Measurements from ENCODE around the gene UCN3. TPM values are rescaled to one million over a fixed set of nuclear protein-coding genes. Genes with fewer than 3 reads are reported as not detected.

The UCN3 gene
- total RNA-seq, 1 experiment from 2014 or later: not detected

DNA sequence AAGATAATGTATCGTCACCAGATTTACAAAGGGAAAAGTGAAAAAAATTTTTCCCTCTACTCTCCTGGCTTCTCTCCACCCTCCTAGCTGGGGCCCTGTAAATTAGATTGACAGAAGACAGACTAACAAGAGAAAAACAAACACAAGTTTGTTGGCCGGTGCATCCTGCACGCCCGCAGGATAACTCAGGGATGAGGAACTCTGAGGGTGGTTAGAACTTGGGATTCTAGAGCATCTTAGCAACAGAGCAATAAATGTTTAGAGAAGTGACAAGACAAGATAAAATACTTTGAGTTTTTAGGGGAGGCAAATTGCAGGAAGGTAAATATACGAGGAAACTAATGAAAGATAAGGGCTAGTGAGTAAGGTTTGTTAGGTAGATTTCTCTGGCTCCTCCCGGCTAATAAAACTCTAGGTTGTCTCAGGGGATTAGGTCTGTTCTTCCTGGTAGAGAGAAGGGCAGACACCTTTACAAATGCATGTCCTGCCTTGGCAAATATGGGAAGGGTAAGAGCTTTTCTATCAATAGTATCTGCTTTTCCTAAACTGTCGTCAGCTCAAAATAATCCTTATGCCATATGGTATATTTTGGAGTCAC, 4.3 kb upstream of the UCN3 start:
- Histone ChIP-seq H3K4me1 (peaks cover 11% of the 10 kb centered on the region), H3K36me3 (ENCODE audit: control insufficient read depth, insufficient read depth, low read length) (no peaks in the 10 kb centered on the region), H3K4me3 (ENCODE audit: low read depth, low read length) (no peak overlapping the region), H3K27me3 (replicated peaks; ENCODE audit: control insufficient read depth, insufficient read depth, low read length) (peaks cover 2% of the 10 kb centered on the region), H3K9me3 (no peaks in the 10 kb centered on the region)
- peaks cover 43% of the 10 kb centered on the region for H3K27me3 Mint-ChIP-seq (ENCODE audit: insufficient read depth, unreplicated experiment)
- H3K36me3 Mint-ChIP-seq (ENCODE audit: insufficient read depth, unreplicated experiment): no peaks in the 10 kb centered on the region
- intact Hi-C loops (cut with micrococcal nuclease; ENCODE audit: unreplicated experiment): no loop called here
- BruUV-seq (replicated peaks): no TSS peak
- H3K9me3 Mint-ChIP-seq (ENCODE audit: unreplicated experiment): no peaks in the 10 kb centered on the region
- no peak for DNase-seq
- no peak overlapping the region for H3K4me3 Mint-ChIP-seq (ENCODE audit: unreplicated experiment)
- ChIA-PET CTCF (no interaction called here), POLR2A (no interaction called here)
- no peak overlapping the region for H3K27ac Mint-ChIP-seq (ENCODE audit: unreplicated experiment)
- TF ChIP-seq CTCF (IDR thresholded peaks at IDR 0.05; ENCODE audit: insufficient read depth in 1 of 2, low read depth in 1 of 2, low read length in 1 of 2, severe bottlenecking in 1 of 2, unreplicated experiment in 1 of 2): no peak
- H3K4me1 Mint-ChIP-seq (ENCODE audit: low read depth, unreplicated experiment): peaks cover 12% of the 10 kb centered on the region

GRCh38 chr10:5361966-5362365, 2.8 kb upstream of the UCN3 start:
- CTCF ChIA-PET: interaction anchor here (0.5 kb wide), 1 partner anchor 74 kb away, joined by 8 read pairs; no protein-coding TSS in a partner anchor
- Histone ChIP-seq H3K4me1 (peaks cover 12% of the 10 kb centered on the region), H3K36me3 (ENCODE audit: control insufficient read depth, insufficient read depth, low read length) (no peaks in the 10 kb centered on the region), H3K4me3 (ENCODE audit: low read depth, low read length) (no peak overlapping the region), H3K27me3 (replicated peaks; ENCODE audit: control insufficient read depth, insufficient read depth, low read length) (peaks cover 2% of the 10 kb centered on the region), H3K9me3 (no peaks in the 10 kb centered on the region)
- intact Hi-C loops (cut with micrococcal nuclease; ENCODE audit: unreplicated experiment): no loop called here
- H3K27ac Mint-ChIP-seq (ENCODE audit: unreplicated experiment): no peak overlapping the region
- H3K4me3 Mint-ChIP-seq (ENCODE audit: unreplicated experiment): no peak overlapping the region
- H3K9me3 Mint-ChIP-seq (ENCODE audit: unreplicated experiment): no peaks in the 10 kb centered on the region
- H3K36me3 Mint-ChIP-seq (ENCODE audit: insufficient read depth, unreplicated experiment): no peaks in the 10 kb centered on the region
- no peak for DNase-seq
- TF ChIP-seq CTCF (IDR thresholded peaks at IDR 0.05; ENCODE audit: insufficient read depth in 1 of 2, low read depth in 1 of 2, low read length in 1 of 2, severe bottlenecking in 1 of 2, unreplicated experiment in 1 of 2): no peak
- H3K4me1 Mint-ChIP-seq (ENCODE audit: low read depth, unreplicated experiment): peaks cover 18% of the 10 kb centered on the region
- H3K27me3 Mint-ChIP-seq (ENCODE audit: insufficient read depth, unreplicated experiment): peaks cover 44% of the 10 kb centered on the region
- BruUV-seq (replicated peaks): no TSS peak
- POLR2A ChIA-PET: no interaction called here

DNA sequence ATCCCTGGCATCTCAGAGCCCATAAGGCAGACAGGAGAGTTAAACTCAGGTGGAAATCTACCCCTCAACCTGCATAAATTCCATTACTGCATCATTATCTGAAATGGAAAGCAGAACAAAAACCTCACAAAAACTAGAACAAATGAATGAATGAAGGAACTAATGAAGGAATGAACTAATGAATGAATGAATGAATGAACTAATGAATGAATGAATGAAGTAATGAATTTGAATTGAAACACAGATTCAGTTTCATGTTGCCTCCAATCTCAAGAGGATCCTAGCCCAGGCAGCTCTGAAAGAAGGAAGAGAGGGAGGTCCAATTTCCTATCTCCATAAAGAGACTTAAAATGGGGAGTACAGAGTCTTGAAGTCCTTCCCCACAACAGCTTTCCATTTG, 1.9 kb upstream of the UCN3 start:
- Histone ChIP-seq H3K4me3 (ENCODE audit: low read depth, low read length) (no peak overlapping the region), H3K36me3 (ENCODE audit: control insufficient read depth, insufficient read depth, low read length) (no peaks in the 10 kb centered on the region), H3K4me1 (peaks cover 12% of the 10 kb centered on the region), H3K9me3 (no peaks in the 10 kb centered on the region), H3K27me3 (replicated peaks; ENCODE audit: control insufficient read depth, insufficient read depth, low read length) (peaks cover 2% of the 10 kb centered on the region)
- Mint-ChIP-seq H3K36me3 (ENCODE audit: insufficient read depth, unreplicated experiment) (no peaks in the 10 kb centered on the region), H3K4me1 (ENCODE audit: low read depth, unreplicated experiment) (peaks cover 18% of the 10 kb centered on the region), H3K9me3 (ENCODE audit: unreplicated experiment) (no peaks in the 10 kb centered on the region), H3K27me3 (ENCODE audit: insufficient read depth, unreplicated experiment) (peaks cover 40% of the 10 kb centered on the region), H3K27ac (ENCODE audit: unreplicated experiment) (no peak overlapping the region), H3K4me3 (ENCODE audit: unreplicated experiment) (no peak overlapping the region)
- ChIA-PET CTCF (no interaction called here), POLR2A (no interaction called here)
- DNase-seq: no peak
- intact Hi-C loops (cut with micrococcal nuclease; ENCODE audit: unreplicated experiment): no loop called here
- TF ChIP-seq CTCF (IDR thresholded peaks at IDR 0.05; ENCODE audit: insufficient read depth in 1 of 2, low read depth in 1 of 2, low read length in 1 of 2, severe bottlenecking in 1 of 2, unreplicated experiment in 1 of 2): no peak
- no TSS peak for BruUV-seq (replicated peaks)

All from Caco-2 (cell line).